NCI-H1436 treated with DMSO at 0.1 percent for 48 hours (cell line): ENCODE measurements around the gene HDC.

Experiments used
- DNase-seq: peaks from one replicate; lab custom pipeline; 2025; lab: John Stamatoyannopoulos, UW

Gene HDC

GRCh38 chr15:50265620-50266019 is at the start of gene HDC:
Gene HDC (minus strand): TSS chr15:50265726. CDS start chr15:50265623, 103 bp downstream.
- DNase-seq, result no peak

- DNase-seq, result no peak
These were observed 47.1 kb upstream of the HDC start for GRCh38 chr15:50312636-50313035.

DNA sequence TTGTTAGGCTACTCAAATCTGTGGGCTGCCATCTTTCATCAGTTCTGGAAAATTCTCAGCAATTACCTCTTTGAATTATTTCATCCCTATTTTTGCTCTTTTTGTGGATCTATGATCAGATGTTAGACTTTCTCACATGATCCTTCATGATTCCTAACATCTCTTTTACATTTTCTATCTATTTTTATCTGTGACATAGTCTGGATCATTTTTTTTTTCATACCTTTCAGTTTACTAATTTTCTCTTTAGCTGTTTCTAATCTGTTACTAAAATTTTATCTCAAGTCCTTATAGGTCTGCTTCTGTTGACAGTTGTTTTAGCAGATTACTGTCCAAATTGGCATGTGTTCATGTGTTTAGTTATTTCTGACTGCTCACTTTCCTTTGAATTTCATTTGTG is 42.3 kb upstream of the HDC start:
- DNase-seq, result no peak

DNA sequence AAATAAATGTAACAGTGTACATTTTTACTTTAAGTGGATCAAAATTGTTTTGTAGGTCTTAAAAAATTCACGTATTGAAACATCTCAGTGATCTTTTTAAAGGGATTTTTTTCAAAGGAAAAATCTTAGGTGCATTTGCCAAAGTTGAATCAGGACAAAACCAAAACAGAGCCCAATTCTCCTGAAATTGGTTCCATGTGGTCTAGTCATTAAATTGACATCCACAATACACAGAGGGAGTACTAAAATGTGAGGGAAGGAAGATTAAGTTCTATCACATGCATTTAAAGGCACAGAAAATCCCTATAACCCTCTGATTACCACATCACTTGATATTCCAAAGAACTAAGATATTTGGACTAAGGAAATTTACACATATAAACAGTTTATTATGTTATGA is 39.3 kb upstream of the HDC start:
- no peak for DNase-seq

- DNase-seq, result no peak
These were observed 37.1 kb upstream of the HDC start for GRCh38 chr15:50302581-50302980.

GRCh38 chr15:50298340-50298739 is 32.8 kb upstream of the HDC start:
- no peak for DNase-seq

- DNase-seq, result no peak
These were observed 30.4 kb upstream of the HDC start for GRCh38 chr15:50295966-50296365.

DNA sequence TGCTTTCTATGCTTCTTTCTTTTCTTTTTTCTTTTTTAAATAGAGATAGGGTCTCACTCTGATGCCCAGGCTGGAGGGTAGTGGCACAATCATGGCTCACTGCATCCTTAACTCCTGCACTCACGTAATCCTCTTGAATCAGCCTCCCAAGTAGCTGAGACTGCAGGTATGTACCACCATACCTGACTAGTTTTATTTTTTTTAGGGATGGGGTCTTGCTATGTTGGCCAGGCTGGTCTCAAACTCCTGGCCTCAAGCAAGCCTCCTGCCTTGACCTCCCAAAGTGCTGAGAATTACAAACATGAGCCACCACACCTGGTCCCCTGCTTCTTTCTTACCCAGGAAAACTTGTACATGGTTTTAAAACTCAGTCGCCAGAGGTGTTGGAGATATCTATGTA is 24.2 kb upstream of the HDC start:
- DNase-seq, result no peak

DNA sequence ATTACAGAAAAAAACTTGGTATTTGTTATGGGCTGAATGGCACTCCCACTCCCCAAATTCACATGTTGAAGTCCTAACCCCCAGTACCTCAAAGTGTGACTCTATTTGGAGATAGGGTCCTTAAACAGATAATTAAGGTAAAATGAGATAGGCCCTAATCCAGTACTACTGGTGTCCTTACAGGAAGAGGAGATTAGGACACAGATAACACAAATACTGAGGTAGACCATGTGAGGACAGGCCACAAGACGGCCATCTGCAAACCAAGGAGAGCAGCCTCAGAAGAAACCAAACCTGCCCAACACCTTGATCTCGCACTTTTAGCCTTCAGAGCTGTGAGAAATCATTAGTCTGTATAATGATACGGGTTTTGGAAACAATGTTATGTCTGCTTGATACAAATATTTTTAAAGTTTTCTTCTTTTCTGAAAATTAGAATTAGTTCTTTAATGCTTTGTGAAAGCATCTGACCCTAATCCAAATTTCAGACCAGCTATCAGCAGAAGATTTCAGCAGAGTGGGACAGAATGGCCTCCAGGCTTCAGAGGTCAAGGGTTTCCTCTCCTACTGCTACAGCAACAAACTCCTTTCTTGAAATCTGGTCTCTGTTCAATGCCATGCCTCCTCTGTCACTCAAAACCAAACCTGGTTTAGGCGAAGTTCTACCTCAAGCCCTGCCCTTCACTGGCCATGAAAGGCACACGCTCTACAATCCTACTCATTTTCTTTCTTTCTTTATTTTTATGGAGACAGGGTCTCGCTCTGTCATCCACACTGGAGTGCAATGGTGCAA is 22.0 kb upstream of the HDC start:
- DNase-seq, result no peak

- no peak for DNase-seq
These were observed 15.9 kb upstream of the HDC start for GRCh38 chr15:50281427-50281826.

- DNase-seq, result no peak
These were observed 14.7 kb upstream of the HDC start for GRCh38 chr15:50280271-50280670.

GRCh38 chr15:50278496-50278895 is 13.0 kb upstream of the HDC start:
- DNase-seq, result no peak

DNA sequence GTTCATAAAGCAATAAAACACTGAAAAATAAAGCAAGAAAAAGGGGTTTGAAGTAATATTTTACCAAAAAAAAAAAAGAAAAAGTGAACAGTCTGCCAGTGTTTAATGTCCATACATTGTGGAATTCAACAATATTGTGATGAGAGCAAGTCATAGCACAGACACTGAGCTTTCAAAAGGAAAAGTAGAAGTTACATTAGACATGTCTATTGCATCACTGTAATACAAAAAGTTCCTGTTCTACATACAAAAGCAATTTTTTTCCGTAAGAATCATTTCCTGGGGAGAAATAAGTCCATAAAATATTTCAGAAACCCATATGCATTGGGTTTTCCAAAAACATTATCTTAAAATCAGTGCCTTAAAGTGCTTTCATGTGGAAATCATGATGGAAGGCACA is 11.8 kb upstream of the HDC start:
- no peak for DNase-seq

DNA sequence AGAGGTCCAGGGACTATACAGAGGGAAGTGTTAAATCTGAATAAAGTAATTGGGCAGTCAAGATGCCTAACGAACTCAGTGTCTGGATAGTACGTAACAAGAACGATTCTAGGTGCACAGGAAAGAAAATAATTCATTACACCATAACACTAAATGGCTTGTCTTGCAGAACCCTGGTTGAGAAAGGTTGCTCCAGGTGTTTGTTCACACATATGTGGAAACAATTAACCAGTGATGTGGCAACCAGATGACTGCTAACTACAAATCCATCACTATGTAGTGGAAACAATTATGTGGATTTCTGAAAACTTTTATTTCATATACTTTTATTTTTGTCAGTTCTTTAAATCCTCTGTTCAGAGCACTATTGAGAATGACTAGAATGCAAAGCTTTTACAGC is 10.4 kb upstream of the HDC start:
- DNase-seq, result no peak

GRCh38 chr15:50275091-50275490 is 9.6 kb upstream of the HDC start:
- no peak for DNase-seq

GRCh38 chr15:50267577-50267976 is 2.1 kb upstream of the HDC start:
- no peak for DNase-seq

DNA sequence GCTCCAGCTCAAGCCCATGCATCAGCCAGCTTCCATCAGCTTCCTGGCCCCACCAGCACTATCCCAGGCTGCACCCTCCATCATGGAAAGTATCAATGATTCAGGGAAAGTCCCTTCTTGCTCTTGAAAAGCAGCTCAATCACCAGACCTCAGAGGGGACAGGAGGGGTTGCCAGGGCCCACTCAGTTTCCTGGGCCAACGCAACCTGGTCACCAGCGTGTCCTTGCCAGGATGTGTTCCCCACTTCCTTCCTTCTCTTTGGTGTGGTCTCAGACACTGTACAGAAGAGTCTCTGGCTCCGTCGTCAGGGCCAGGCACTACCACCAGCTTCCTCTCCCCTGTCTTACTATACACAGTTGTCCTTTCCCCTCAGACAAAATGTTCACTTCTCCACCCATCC is 3.0 kb downstream of the HDC start:
- DNase-seq, result no peak

GRCh38 chr15:50261981-50262380 is 3.5 kb downstream of the HDC start:
- DNase-seq, result no peak

DNA sequence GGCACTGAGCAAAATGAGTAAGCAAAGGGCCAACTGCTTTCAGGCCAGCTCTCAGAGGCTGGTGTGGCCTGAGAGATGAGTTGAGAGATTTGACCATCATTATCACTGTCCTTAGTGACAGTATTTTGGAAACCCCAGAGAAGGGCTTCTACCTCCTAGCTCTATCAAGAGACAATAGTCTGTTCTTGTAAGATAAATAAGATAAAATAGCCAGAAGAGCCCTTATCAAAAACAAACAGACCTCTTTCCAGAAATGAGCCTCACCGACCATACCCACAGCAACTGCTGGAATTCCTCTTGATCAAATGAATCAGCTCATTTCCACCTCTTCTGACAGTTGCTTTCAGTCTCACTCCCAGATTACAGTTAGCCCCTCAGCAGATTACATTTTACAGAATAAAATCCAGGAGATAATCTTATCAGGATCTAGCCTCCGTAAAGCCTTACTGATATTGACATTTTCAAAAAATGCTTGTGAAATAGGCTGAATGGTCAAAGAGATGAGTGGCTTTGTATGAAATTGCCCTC is 4.5 kb downstream of the HDC start:
- DNase-seq, result no peak

- no peak for DNase-seq
These were observed 6.2 kb downstream of the HDC start for GRCh38 chr15:50259276-50259675.

GRCh38 chr15:50257924-50258323 is 7.6 kb downstream of the HDC start:
- no peak for DNase-seq

DNA sequence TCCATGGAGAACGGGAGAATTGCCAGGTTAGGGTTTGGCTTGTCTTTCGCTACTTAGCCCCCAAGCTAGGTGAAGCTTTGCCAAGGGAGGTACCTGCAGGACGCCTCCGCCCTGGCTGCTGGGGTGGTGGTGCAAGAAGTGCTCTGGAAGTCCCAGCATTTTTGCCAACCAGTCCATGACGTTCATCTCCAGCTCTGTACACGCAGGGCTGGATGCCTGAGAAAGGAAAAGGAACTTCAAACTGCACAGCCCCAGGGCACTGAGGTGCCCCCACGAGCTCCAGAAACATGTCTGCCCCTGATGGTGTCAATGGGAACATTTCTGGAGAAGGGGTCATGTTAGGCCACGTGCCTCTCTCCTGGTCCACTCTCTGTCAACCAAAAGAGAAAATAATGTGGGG is 8.2 kb downstream of the HDC start:
- DNase-seq, result no peak

DNA sequence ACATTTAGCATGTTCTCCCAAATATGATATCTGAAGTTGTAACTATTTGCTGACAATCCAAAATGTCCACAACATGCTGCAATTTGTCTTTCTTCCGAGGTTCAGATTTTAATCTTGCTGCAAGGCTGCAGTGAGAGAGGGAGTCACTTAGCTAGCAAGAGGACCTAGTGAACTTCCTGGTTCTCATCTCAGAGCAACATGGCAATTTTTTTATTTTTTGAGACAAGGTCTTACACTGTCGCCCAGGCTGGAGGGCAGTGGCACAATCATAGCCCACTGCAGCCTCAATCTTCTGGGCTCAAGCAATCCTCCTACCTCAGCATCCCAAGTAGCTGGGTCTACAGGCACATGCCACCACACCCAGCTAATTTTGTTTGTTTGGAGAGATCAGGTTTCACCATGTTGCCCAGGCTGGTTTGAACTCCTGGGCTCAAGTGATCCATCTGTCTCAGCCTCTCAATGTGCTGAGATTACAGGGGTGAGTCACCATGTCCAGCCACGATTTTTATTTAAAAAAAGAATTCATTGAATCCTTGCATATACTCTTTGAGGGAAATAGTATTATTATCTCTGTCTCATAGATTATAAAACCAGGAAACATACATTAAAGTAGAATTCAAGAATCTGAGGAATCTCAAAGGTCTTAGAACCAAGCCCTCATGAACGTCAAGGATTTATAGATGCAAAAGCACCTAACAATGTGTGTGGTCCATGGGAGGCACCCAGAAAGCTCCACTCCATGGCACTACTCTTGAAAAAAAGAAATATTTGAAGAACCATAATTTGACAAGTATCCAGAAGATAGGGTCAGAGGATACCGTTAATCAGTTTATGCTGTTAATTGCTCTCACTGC is 9.1 kb downstream of the HDC start:
- DNase-seq, result no peak
